ENCODE results near the gene TMEM203.

GRCh38 chr9:137158625-137159024 is 46.8 kb downstream of the TMEM203 start:
- TF ChIP-seq CTCF (IDR thresholded peaks at IDR 0.05) (no peak), ZFX (IDR thresholded peaks at IDR 0.05; ENCODE audit: borderline replicate concordance) (no peak)

Measured in 22Rv1 (cell line).